Medulla oblongata (tissue), 1 donor: ENCODE results near the gene CHD8.
A peak's percentile ranks its signal among the peaks of the same experiment; 100 is the strongest.
"Not testable (repeated sequence)": the region's sequence is repeated elsewhere in the genome, so short reads cannot be mapped to it uniquely, and the experiment has no call there.

ENCODE experiments used
- DNase-seq: peaks from one replicate; pipeline ENCODE4 v3.0.0-alpha.2; 2015; ENCODE audit errors: extremely low spot score

CHD8 gene, protein sequence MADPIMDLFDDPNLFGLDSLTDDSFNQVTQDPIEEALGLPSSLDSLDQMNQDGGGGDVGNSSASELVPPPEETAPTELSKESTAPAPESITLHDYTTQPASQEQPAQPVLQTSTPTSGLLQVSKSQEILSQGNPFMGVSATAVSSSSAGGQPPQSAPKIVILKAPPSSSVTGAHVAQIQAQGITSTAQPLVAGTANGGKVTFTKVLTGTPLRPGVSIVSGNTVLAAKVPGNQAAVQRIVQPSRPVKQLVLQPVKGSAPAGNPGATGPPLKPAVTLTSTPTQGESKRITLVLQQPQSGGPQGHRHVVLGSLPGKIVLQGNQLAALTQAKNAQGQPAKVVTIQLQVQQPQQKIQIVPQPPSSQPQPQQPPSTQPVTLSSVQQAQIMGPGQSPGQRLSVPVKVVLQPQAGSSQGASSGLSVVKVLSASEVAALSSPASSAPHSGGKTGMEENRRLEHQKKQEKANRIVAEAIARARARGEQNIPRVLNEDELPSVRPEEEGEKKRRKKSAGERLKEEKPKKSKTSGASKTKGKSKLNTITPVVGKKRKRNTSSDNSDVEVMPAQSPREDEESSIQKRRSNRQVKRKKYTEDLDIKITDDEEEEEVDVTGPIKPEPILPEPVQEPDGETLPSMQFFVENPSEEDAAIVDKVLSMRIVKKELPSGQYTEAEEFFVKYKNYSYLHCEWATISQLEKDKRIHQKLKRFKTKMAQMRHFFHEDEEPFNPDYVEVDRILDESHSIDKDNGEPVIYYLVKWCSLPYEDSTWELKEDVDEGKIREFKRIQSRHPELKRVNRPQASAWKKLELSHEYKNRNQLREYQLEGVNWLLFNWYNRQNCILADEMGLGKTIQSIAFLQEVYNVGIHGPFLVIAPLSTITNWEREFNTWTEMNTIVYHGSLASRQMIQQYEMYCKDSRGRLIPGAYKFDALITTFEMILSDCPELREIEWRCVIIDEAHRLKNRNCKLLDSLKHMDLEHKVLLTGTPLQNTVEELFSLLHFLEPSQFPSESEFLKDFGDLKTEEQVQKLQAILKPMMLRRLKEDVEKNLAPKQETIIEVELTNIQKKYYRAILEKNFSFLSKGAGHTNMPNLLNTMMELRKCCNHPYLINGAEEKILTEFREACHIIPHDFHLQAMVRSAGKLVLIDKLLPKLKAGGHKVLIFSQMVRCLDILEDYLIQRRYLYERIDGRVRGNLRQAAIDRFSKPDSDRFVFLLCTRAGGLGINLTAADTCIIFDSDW (N-terminal part only)

DNA sequence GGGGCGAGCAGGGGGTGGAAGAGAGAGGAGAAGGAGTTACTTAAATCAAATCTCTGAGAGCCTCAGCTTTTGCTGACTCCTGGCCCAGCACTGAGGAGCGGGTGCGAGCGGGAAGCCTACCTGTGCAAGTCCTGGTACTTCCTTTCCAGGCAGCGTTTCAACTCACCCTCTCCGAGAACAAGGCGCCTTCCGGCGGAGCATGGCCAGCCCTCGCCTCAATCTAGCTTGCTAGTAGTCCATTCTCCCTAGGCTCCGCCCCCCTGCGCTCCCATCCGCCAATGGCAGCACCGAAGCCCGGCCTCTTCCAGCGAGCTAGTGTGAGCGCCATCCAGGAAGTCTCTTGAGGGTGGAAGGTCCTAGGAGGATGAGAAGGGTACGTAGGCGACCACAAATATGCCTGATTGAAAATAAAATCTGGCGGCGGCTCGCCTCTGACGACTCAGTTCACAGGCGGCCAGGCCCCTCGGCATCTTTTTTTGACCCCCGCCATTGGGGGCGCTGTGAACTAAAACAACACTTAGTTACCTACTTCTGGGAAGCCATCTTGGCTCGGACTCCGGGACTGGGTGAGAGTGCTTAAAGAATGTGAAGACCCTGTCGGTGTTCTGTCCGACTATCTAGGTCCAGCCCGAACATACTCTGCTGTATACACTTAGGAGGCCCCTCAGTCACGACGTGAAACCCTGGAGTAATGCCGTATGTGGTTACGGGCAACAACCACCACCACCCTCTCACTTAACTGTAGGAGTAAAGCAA, at the start of gene CHD8:
CHD8 (minus strand) TSS at position 212 of the 756 bp plus-strand sequence. CDS start 24,480 bp downstream, outside the sequence.
- DNase-seq = peak; percentile 100

- no peak for DNase-seq
These were observed 49.2 kb upstream of the CHD8 start for GRCh38 chr14:21505012-21505553.

GRCh38 chr14:21503376-21503775, 47.5 kb upstream of the CHD8 start:
- no peak for DNase-seq

DNA sequence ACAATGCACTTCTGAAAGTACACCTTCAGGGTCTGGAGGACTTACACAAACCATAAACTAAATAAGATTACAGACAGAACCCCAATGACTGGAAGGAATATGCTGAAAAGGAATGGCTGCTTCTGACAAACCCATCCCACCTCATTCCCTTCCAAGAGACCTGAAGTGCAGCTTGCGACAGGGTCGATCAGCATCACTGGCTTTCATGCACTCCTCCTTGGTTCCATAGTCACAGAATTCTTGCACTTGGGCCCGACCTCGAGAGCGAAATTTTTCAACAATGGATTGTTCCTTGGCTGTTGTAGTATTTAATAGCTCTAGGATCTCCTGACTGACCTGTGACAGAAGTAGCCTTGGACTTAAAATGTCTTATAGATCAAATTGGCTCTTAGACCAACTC, 45.6 kb upstream of the CHD8 start:
- DNase-seq = no peak

DNA sequence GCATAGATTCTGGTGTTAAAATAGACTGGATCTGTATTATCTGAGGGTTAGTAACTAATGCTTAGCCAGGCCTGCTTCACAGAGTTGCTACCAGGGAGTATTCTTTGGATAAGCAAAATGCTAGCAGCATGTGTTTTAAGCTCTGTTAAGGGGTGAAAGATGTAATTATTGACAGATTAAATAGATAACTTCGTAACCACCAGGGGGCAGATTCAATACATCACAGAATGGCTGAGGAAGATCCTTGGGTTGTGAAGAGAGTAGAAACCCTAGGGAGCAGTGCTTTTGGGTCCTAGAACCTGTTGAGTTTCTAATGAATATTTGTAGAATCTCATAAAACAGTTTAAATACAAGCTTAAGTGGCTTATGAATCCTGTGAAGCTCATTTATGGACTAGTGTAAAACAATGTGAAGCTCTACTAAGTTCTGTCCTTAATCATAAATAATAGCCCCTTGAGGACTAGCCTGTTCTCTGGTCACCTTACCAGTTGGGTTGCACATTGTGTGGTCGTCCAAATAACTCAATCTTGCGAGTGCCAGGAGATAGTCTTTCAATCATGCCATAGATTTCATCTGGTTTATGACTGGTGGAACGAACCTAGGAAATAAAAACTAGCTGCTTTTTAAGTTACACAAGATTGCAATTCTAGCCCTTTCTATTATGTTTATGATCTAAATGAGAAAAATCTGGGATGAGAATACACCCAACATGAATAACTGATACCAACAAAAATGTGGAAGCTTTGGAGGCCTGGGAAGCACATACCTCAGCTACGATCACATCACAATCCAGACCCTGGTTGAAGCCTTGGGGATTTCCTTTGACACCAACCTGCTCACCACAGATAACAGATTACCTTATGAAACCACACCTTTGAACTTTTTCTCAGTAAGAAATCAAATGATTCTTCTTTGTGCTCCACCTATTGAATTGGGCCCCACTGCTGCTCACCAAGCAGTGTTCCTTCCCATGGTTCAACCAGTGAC, 42.9 kb upstream of the CHD8 start:
- peak; percentile 68 for DNase-seq

DNA sequence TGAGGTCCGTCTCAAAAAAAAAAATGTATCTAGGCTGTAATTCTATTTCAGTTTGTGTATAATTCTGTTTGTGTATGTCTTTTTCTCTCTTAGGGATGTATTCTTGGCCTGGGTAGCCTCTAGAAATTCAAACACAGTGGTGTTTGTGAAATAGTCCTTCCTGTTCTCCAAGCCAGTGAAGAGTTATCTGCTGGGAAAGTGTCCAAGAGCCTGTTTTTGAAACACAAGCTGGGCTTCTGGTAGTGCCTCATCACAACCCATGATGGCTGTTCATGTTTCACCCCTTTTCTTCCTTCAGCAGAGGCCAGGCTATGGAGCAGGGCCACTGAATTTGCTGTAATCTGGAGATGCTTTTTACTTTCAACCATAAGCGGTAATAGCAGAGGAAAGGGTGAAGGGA, 40.5 kb upstream of the CHD8 start:
- DNase-seq = no peak

DNA sequence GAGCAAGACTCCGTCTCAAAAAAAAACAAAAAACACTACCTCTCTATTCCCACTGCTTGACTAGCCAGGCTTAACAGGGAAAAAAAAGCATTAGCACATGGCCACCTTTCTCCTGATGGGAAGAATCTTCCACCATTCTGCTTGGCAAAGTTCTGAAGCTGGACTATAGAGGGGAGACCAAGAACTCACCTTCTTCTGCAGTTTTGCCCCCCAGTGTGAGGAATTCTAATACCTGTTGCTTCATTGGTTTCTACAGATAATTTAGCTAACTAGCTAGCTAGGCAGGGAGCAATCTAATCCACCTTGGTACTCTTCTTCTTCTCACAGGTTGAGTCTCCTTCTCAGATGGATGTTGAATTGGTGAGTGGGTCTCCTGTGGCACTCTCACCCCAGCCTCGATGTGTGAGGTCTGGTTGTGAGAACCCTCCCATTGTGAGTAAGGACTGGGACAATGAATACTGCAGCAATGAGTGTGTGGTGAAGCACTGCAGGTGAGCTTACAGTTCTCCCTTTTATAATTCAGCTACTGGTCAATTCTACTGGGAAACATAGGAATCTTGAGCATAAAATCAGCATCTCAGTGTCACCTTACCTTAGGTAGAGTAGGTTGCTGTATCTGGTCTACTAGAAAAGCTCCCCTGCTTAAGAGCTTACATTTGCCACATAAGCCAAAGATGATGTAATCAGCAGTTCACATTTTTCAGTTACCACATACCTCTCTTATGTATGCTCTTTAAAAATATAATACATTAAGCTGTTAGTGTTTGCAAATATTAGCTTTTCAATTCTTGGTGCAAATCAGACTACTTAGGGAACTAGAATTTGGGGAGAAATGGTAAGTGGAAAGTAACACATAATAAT, 39.2 kb upstream of the CHD8 start:
- no peak for DNase-seq

GRCh38 chr14:21486640-21487087, 30.7 kb upstream of the CHD8 start:
- no peak for DNase-seq

DNA sequence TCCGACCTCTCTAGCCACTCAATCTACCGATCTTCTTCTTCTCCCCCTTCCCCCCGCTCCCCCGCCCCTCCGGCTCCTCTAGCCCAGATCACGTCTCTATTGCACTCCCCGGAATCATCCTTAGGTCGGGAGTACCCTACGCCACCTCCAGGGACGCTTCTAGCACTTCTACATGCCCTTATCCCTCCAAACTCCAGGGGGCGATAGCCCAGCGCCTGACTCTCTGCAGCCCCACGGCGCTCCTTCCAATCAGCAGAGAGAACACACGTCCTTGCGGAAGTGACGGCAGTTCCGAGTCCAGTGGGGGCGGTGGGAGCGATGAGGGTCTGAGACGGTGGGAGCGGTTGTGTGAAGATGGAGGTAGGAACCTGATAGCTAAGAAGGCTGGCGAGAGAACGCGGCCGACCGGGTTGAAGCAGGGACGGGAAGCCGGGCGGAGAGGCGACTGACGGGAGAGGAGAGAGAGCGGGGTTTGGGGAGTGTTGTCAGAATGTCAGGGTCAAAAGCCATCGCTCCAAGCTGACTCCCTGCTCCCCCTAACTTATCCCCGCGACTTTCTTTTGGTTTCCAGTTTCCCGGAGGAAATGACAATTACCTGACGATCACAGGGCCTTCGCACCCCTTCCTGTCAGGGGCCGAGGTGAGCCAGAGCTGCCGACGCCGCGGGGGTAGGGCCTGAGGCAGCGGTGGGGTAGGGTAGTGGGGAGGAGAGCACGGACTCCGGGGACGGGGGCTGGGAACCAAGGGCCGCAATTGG, 21.2 kb upstream of the CHD8 start, which contains the start of the genes RAB2B and TOX4:
RAB2B (minus strand) TSS at position 35 of the 757 bp plus-strand sequence. CDS start 87 bp downstream, outside the sequence.
TOX4 (plus strand) TSS at position 271 of the 757 bp plus-strand sequence; CDS start at position 355, 84 bp downstream.
- DNase-seq = peak; percentile 100

GRCh38 chr14:21476523-21476924, 20.6 kb upstream of the CHD8 start:
- peak; percentile 81 for DNase-seq

GRCh38 chr14:21475767-21476522, 20.0 kb upstream of the CHD8 start:
- DNase-seq = no peak

DNA sequence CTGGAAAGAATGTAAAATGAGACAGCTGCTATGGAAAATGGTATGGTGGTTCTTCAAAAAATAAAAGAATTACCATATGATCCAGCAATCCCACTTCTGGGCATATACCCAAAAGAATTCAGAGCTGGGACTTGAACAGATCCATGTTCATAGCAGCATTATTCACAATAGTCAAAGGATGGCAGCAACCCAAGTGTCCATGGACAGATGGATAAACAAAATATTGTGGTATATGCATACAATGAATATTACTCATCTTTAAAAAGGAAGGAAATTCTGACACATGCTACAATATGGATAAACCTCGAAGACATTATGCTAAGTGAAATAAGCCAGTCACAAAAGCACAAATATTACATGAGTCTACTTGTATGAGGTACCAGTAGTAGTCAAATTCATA, 11.7 kb upstream of the CHD8 start:
- no peak for DNase-seq

DNA sequence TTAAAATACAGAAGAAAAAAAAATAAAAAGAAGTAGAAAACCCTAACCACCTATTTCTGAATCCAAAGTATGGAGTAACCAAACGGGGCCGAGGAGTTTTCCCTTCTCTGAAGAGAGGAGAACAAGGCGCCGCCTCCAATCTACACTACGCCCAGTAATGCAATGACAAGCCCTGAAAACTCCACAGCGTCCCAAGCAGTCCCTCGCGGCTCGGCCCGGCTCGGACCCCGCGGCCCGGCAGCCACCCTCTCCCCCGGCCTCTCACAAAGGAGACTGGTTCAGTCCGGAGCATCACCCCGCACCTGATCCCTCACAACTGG, 371 bp downstream of the CHD8 start:
- no peak for DNase-seq

DNA sequence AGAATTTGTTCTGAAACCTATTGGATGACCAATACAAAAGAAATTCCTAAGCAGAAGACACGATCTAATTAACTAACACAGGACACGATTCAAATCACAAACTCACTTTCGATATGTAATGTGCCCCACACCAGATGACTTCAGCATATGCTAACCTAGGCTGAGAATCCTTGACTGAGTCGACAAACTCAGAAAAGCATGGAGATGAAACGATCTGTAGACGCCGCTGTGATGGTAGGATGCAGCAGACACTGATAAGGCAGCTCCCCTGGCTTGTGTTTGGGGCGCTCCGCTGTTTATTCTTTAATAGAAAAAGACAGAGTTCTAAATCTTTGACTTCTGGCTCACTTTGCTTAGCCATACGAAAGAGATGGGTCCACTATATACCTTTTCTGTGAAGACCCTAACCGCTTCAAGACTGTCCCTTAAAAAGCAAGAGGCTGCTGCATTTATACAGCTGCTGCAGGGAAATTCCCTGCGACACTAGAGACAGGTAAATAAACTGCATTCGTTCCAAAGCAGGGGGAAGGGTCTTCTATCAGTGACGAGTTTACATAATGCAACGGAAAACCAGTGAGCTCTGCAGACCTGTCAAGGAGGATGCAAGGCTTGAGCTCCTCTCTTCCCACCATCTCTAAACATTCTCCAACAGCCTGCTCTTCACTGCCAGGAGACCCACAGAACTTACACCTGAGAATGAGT, 929 bp downstream of the CHD8 start:
- DNase-seq = no peak

DNA sequence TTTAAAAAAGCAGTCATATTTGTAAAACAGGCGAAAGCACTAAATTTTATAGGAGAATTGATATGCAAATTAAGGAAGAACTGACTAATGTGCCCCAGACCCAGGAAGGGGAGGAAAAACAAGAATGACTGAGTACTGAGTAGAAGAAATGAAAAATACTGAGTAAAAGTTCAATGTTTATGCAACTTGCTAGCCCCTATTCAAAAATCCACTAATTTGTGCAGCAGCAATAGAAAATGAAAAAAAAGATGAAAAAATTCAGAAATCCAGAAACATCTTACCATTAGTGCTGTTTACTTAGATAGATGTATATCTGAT, 6.1 kb downstream of the CHD8 start:
- no peak for DNase-seq

DNA sequence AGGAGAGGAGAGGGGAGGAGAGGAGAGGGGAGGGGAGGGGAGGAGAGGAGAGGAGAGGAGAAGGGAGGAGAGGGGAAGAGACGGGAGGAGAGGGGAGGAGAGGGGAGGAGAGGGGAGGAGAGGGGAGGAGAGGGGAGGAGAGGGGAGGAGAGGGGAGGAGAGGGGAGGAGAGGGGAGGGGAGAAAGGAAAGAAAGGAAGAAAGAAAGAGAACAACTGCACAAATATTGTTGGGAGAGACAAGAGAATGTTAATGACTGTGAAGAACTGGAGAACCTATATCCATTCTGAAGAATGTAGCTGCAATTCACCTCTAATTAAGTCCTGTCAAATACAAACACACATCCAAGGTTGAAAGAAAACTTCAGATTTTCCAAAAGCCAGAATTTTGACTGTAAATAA, 13.3 kb downstream of the CHD8 start:
- not testable (repeated sequence) for DNase-seq

- DNase-seq = no peak
These were observed 15.1 kb downstream of the CHD8 start for GRCh38 chr14:21440859-21441258.
